T-helper 17 cell (primary cell): Measurements from ENCODE around the gene FN3K. TPM values are rescaled to one million over a fixed set of nuclear protein-coding genes. Genes with fewer than 3 reads are reported as not detected.
A peak's percentile ranks its signal among the peaks of the same experiment; 100 is the strongest.
"Not testable (repeated sequence)": the region's sequence is repeated elsewhere in the genome, so short reads cannot be mapped to it uniquely, and the experiment has no call there.

Experiments used
- ATAC-seq: fragments of 150-1000 bp; cut with Tn5 transposase; 2 replicates; pipeline ENCODE4 v1.10.0; 2021; ENCODE audit warnings: mild to moderate bottlenecking, moderate library complexity
- DNase-seq, 3 donors: peaks; one replicate each; pipeline versions ENCODE4 v3.0.0 to v3.0.0-alpha.2; 2020 to 2021
- H3K9me3 ChIP-seq: one replicate; pipeline ENCODE4 v1.7.0; 2013; ENCODE audit warnings: low read length, mild to moderate bottlenecking; ENCODE audit not compliant: control insufficient read depth, poor library complexity, severe bottlenecking
- H3K27ac Mint-ChIP-seq: one replicate; pipeline ENCODE4 v1.8.0; 2022; ENCODE audit warnings: mild to moderate bottlenecking, moderate library complexity, mixed read lengths
- H3K27me3 Mint-ChIP-seq: one replicate; pipeline ENCODE4 v1.8.0; 2022; ENCODE audit warnings: mixed read lengths
- H3K36me3 Mint-ChIP-seq: one replicate; pipeline ENCODE4 v1.8.0; 2022; ENCODE audit warnings: low read depth, mixed read lengths
- H3K4me1 Mint-ChIP-seq: one replicate; pipeline ENCODE4 v1.8.0; 2022; ENCODE audit warnings: mild to moderate bottlenecking, mixed read lengths
- H3K4me3 Mint-ChIP-seq: one replicate; pipeline ENCODE4 v1.8.0; 2022; ENCODE audit warnings: mild to moderate bottlenecking, moderate library complexity, mixed read lengths
- total RNA-seq, 4 donors: library from RNA in 2 of 4; stranded (reverse) in 2 of 4; gene quantifications; one replicate each; pipeline ENCODE4 v1.2.3 and lab custom pipeline; 2022 to 2026

FN3K gene
- total RNA-seq, 2 donors from 2014 or later = 3.2 to 6.5 TPM

- Mint-ChIP-seq H3K4me1 (peaks cover 8% of the 10 kb centered on the region), H3K36me3 (peaks cover 2% of the 10 kb centered on the region), H3K4me3 (no peak overlapping the region)
Measured at GRCh38 chr17:82779541-82779940, 44.1 kb downstream of the FN3K start.

DNA sequence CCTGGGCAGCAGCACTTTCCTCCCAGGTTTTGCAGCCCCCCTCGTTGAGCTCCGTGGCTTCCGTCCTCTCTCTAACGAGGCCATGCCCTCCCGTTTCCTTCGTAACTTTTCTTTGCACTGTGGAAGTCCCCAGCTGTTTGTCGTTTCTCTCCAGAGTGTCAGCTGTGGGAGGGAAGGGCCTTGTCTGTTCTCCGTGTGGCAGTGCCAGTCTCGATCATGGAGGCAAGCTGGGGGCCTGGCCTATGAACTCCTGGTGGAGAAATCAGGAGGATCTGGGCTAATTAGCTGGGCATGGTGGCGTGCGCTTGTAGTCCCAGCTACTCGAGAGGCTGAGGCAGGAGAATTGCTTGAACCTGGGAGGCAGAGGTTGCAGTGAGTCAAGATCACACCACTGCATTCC, 44.8 kb downstream of the FN3K start:
- no peaks in the 10 kb centered on the region for H3K9me3 ChIP-seq
- DNase-seq = no peak
- Mint-ChIP-seq H3K27ac (no peak overlapping the region), H3K4me3 (no peak overlapping the region), H3K27me3 (no peaks in the 10 kb centered on the region), H3K4me1 (peaks cover 6% of the 10 kb centered on the region), H3K36me3 (peaks cover 2% of the 10 kb centered on the region)
- no peak for ATAC-seq

More at GRCh38 chr17:82779541-82779940, 44.1 kb downstream of the FN3K start:
- DNase-seq (no peak), ATAC-seq (no peak)
- H3K9me3 ChIP-seq = no peaks in the 10 kb centered on the region
- Mint-ChIP-seq H3K27ac (no peak overlapping the region), H3K27me3 (no peaks in the 10 kb centered on the region)

- H3K4me3 Mint-ChIP-seq = no peak overlapping the region
- DNase-seq (no peak), ATAC-seq (no peak)
- H3K27ac Mint-ChIP-seq = no peak overlapping the region
- no peaks in the 10 kb centered on the region for H3K27me3 Mint-ChIP-seq
- peaks cover 6% of the 10 kb centered on the region for H3K4me1 Mint-ChIP-seq
- H3K9me3 ChIP-seq = no peaks in the 10 kb centered on the region
- H3K36me3 Mint-ChIP-seq = peaks cover 2% of the 10 kb centered on the region
Measured at GRCh38 chr17:82780971-82781893, 45.8 kb downstream of the FN3K start.

- Mint-ChIP-seq H3K36me3 (peaks cover 2% of the 10 kb centered on the region), H3K27ac (peak overlapping the region; percentile 14), H3K4me3 (no peak overlapping the region), H3K4me1 (peaks cover 6% of the 10 kb centered on the region), H3K27me3 (no peaks in the 10 kb centered on the region)
- ATAC-seq (peak; percentile 100), DNase-seq (peak; percentile 68 to 87 (median 68))
- no peaks in the 10 kb centered on the region for H3K9me3 ChIP-seq
Measured at GRCh38 chr17:82781894-82782274, 46.5 kb downstream of the FN3K start.

DNA sequence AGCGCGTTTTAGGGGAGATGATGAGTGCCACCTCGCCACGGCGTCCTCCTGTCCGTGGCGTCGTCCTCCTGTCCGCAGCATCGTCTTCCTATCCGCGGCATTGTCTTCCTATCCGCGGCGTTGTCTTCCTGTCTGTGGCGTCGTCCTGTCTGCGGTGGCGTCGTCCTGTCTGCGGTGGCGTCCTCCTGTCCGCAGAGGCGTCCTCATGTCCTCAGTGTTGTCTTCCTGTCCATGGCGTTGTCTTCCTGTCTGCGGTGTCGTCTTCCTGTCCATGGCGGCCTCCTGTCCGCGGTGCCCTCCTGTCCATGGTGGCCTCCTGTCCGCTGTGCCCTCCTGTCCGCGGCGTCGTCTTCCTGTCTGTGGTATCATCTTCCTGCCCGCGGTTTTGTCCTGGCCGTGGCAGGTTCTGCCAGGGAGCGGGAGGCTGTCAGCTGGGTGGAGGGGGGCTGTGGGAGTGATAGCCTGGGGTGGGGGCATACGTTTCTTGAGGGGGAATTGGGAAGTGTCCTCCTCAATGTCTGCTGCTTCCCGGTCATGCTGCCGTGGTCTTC, 47.3 kb downstream of the FN3K start:
- H3K36me3 Mint-ChIP-seq = no peaks in the 10 kb centered on the region
- ATAC-seq = no peak
- DNase-seq = no peak
- H3K27me3 Mint-ChIP-seq = no peaks in the 10 kb centered on the region
- H3K4me1 Mint-ChIP-seq = peaks cover 6% of the 10 kb centered on the region
- no peak overlapping the region for H3K4me3 Mint-ChIP-seq
- peak overlapping the region; percentile 84 for H3K27ac Mint-ChIP-seq
- no peaks in the 10 kb centered on the region for H3K9me3 ChIP-seq

GRCh38 chr17:82783498-82783897, 48.1 kb downstream of the FN3K start:
- Mint-ChIP-seq H3K36me3 (no peaks in the 10 kb centered on the region), H3K27me3 (no peaks in the 10 kb centered on the region), H3K4me1 (peaks cover 6% of the 10 kb centered on the region), H3K4me3 (no peak overlapping the region), H3K27ac (peak overlapping the region; percentile 84)
- ATAC-seq = no peak
- no peaks in the 10 kb centered on the region for H3K9me3 ChIP-seq
- no peak for DNase-seq

GRCh38 chr17:82785581-82785980, 50.2 kb downstream of the FN3K start:
- H3K36me3 Mint-ChIP-seq, DNase-seq, ATAC-seq, H3K27me3 Mint-ChIP-seq, H3K4me3 Mint-ChIP-seq, H3K27ac Mint-ChIP-seq, H3K9me3 ChIP-seq: not testable (repeated sequence)
- H3K4me1 Mint-ChIP-seq = peaks cover 11% of the 10 kb centered on the region

- no peaks in the 10 kb centered on the region for H3K9me3 ChIP-seq
- Mint-ChIP-seq H3K4me3 (no peak overlapping the region), H3K4me1 (peaks cover 11% of the 10 kb centered on the region), H3K36me3 (no peaks in the 10 kb centered on the region), H3K27ac (no peak overlapping the region), H3K27me3 (no peaks in the 10 kb centered on the region)
- DNase-seq = no peak
- ATAC-seq = no peak
Measured at GRCh38 chr17:82786427-82786826, 51.0 kb downstream of the FN3K start.

DNA sequence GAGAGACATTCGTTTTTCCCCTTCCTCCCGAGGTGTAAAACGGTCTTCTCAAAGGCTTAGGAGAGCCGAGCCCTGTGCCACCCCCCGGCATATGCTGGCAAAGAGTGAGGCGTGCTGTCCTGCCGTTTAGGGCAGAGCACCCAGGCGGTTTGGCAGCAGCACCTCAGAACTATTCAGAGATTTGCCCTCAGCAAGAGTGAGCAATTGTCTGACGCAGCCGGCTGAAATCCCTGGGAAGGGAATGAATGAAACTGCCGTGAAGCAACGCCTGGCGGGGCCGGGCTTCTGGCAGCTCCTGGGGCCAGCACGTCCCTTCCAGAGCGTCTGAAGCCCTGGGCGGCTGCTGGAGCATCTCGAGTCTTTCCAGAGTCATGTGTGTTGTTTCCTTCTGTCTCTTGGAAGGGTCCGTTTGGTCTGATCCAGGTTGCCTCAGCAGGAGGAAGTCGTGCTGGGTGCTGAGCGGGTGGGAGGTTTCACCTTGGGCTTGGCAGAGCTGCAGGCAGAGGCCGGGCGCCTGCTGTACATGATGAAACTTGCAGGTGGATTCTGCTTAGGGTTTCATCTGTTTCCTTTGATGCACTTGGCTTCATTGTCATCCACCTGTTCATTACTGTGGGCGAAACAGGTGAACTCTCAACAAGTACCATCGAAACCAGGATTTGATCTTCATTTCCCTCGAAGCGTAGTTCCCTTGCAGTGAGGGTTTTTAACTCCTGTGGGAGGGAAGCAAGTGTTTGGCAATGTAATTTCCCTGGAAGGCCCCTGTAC, 51.9 kb downstream of the FN3K start:
- no peak overlapping the region for H3K4me3 Mint-ChIP-seq
- peak overlapping the region; percentile 19 for H3K27ac Mint-ChIP-seq
- no peaks in the 10 kb centered on the region for H3K27me3 Mint-ChIP-seq
- no peaks in the 10 kb centered on the region for H3K9me3 ChIP-seq
- H3K36me3 Mint-ChIP-seq = no peaks in the 10 kb centered on the region
- DNase-seq = no peak
- H3K4me1 Mint-ChIP-seq = peaks cover 8% of the 10 kb centered on the region
- ATAC-seq = no peak

DNA sequence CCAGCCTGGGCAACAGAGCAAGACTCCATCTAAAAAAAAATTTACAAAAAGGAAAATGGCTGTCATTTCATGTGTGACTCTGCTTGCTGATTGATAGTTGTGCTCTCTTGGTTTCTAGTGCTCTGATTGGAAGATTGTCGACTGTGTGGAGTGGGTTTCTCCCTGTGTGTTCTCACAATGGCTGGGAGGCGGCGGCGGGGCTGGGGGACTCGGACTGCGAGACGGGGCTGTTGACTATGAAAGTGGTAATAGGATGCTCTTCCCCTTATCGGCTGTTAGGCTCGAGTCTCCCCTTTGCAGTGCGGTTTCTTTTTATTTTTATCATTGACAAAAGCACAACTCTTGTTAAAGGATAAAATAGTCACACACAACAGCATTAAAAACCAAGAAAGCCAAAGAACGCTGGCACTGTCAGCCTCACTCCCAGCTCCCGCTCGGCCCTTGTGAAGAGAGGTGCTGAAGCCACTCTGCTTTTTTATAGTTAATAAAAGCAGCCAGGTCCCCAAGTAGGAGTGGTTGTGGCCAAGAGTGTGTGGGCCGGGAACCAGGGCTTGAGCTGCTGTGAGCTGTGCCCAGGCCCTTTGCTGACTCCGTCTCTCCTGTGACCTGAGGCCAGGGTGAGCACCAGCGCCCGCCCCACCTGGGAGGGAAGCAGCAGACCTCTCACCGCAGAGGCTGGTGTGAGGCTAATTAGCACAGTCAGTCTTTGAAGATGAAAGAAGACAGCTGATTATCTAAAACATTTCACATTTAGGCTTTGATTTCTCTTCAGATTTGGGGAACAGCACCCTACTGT, 53.0 kb downstream of the FN3K start:
- no peaks in the 10 kb centered on the region for H3K9me3 ChIP-seq
- Mint-ChIP-seq H3K27ac (peak overlapping the region; percentile 61), H3K4me1 (peaks cover 9% of the 10 kb centered on the region), H3K36me3 (no peaks in the 10 kb centered on the region), H3K27me3 (no peaks in the 10 kb centered on the region), H3K4me3 (no peak overlapping the region)
- no peak for DNase-seq
- ATAC-seq = no peak

DNA sequence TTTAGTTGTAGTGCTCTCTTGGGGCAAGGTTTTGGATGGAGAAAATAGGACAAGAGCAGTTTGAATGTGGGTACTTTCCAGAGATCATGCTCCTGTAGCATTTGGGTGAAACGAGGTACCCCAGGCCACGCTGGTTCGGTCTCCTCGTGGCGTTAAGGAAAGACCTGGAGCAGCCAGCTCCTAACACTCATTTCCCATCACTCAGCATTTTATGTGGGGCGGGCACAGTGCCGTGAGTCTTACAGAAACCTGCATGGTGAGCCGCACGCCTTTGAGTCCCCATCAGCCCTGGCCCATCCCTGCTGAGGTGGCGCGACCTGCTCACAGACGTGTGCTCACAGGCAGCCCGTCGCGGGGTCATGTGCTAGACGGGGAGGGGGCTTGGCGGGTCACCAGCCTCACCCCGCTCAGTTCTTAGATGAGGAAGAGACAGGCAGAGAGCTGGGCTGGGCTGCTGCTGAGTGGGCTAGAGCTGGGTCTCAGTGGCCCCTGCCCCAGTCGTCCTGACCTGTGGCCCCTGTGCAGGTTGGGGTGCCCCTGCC, 53.7 kb downstream of the FN3K start:
- no peak for DNase-seq
- ATAC-seq = no peak
- no peaks in the 10 kb centered on the region for H3K36me3 Mint-ChIP-seq
- H3K4me3 Mint-ChIP-seq = no peak overlapping the region
- no peaks in the 10 kb centered on the region for H3K9me3 ChIP-seq
- H3K27me3 Mint-ChIP-seq = no peaks in the 10 kb centered on the region
- peaks cover 9% of the 10 kb centered on the region for H3K4me1 Mint-ChIP-seq
- no peak overlapping the region for H3K27ac Mint-ChIP-seq

DNA sequence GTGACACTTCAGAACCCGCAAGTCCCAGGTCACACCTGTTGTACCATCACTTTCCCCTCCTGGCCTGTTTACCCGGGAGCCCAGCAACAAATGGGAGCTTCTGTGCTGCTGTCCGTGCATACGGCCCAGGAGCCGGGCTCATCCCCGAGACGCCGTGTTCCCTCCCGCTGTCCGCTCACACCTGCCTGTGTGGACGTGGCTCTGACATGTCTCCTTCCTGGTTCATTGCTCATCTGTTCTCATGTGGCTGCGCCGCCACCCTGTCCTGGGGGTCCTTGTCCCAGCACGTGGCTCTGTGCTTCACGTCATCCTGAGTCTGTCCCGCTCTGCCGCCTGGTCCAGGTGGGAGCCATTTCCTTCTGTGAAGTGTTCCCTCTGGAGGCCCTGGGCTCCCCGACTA, 54.4 kb downstream of the FN3K start:
- H3K9me3 ChIP-seq = no peaks in the 10 kb centered on the region
- no peak for DNase-seq
- H3K36me3 Mint-ChIP-seq = no peaks in the 10 kb centered on the region
- no peak overlapping the region for H3K4me3 Mint-ChIP-seq
- H3K4me1 Mint-ChIP-seq = peaks cover 9% of the 10 kb centered on the region
- H3K27me3 Mint-ChIP-seq = no peaks in the 10 kb centered on the region
- no peak for ATAC-seq
- no peak overlapping the region for H3K27ac Mint-ChIP-seq
